HepG2 (cell line): ENCODE data around the gene ARHGAP33. TPM values are rescaled to one million over a fixed set of nuclear protein-coding genes. Genes with fewer than 3 reads are reported as not detected.

Experiments used
- AKAP8 ChIP-seq: sonication (generic); formaldehyde crosslinking; IDR thresholded peaks from 2 replicates; pipeline ENCODE4 v1.5.1; 2020; ENCODE audit warnings: mild to moderate bottlenecking, missing genetic modification reagents
- ATF7 ChIP-seq, 2 experiments: fragments of 450-650 bp in 1 of 2; sonication (generic) in 1 of 2; formaldehyde crosslinking in 1 of 2; IDR thresholded peaks; 2 replicates each; pipeline versions ENCODE4 v1.4.0 to v1.6.1; 2016 to 2020; ENCODE audit warnings: antibody characterized with exemption in 1 of 2, mild to moderate bottlenecking in 1 of 2, missing genetic modification reagents in 1 of 2
- DNMT3B ChIP-seq: conservative IDR thresholded peaks from 2 replicates; pipeline ENCODE4 v1.6.1; 2016; ENCODE audit warnings: missing biosample characterization, control low read depth
- EHMT2 ChIP-seq: fragments of 200-600 bp; sonication (generic); IDR thresholded peaks from 2 replicates; pipeline ENCODE4 v1.7.0; 2017; ENCODE audit warnings: antibody characterized with exemption, low read depth, low read length, borderline replicate concordance
- FOSL1 ChIP-seq: sonication (generic); formaldehyde crosslinking; IDR thresholded peaks from 2 replicates; pipeline ENCODE4 v1.9.0; 2021; ENCODE audit warnings: missing genetic modification reagents, borderline replicate concordance
- HES4 ChIP-seq: sonication (generic); formaldehyde crosslinking; IDR thresholded peaks from 2 replicates; pipeline ENCODE4 v1.9.0; 2021; ENCODE audit warnings: mild to moderate bottlenecking, missing genetic modification reagents, borderline replicate concordance
- HMGA1 ChIP-seq: sonication (generic); formaldehyde crosslinking; conservative IDR thresholded peaks from 2 replicates; pipeline ENCODE4 v1.4.0; 2020; ENCODE audit warnings: missing genetic modification reagents
- KDM5B ChIP-seq: sonication (generic); formaldehyde crosslinking; IDR thresholded peaks from 2 replicates; pipeline ENCODE4 v1.4.0; 2020; ENCODE audit warnings: missing genetic modification reagents, mild to moderate bottlenecking, borderline replicate concordance
- PLRG1 ChIP-seq: fragments of 450-650 bp; conservative IDR thresholded peaks from 2 replicates; pipeline ENCODE4 v1.6.1; 2016
- RFX3 ChIP-seq: IDR thresholded peaks from 2 replicates; pipeline ENCODE4 v1.6.1; 2016; ENCODE audit warnings: missing biosample characterization, missing genetic modification reagents
- SYNCRIP ChIP-seq: fragments of 200-400 bp; formaldehyde crosslinking; IDR thresholded peaks from 2 replicates; pipeline ENCODE4 v1.6.1; 2018; ENCODE audit warnings: mild to moderate bottlenecking, low read depth, low read length; ENCODE audit not compliant: insufficient read depth
- TCF7 ChIP-seq: sonication (generic); IDR thresholded peaks from 2 replicates; pipeline ENCODE4 v1.6.1; 2016; ENCODE audit warnings: antibody characterized with exemption, low read depth
- XBP1 ChIP-seq: sonication (generic); formaldehyde crosslinking; IDR thresholded peaks from 2 replicates; pipeline ENCODE4 v1.5.0; 2020; ENCODE audit warnings: missing genetic modification reagents
- ZNF30 ChIP-seq: sonication (generic); formaldehyde crosslinking; IDR thresholded peaks from 2 replicates; pipeline ENCODE4 v1.5.0; 2020; ENCODE audit warnings: mild to moderate bottlenecking, missing genetic modification reagents
- ZNF577 ChIP-seq: sonication (generic); formaldehyde crosslinking; IDR thresholded peaks from 2 replicates; pipeline ENCODE4 v1.4.0; 2020; ENCODE audit warnings: mild to moderate bottlenecking, low read depth, missing genetic modification reagents, borderline replicate concordance
- ZNF790 ChIP-seq: sonication (generic); formaldehyde crosslinking; IDR thresholded peaks from 2 replicates; pipeline ENCODE4 v1.8.0; 2022; ENCODE audit warnings: missing genetic modification reagents, mild to moderate bottlenecking, borderline replicate concordance
- ZNF83 ChIP-seq: sonication (generic); formaldehyde crosslinking; IDR thresholded peaks from 2 replicates; pipeline ENCODE4 v1.4.0; 2020; ENCODE audit warnings: missing genetic modification reagents, mild to moderate bottlenecking, borderline replicate concordance
- polyA plus RNA-seq, 8 experiments: library from polyadenylated mRNA; depleted of rRNA in 3 of 8; stranded (reverse) in 7 of 8; unstranded in 1 of 8; fragments of >200 nt; fragmentation: Illumina TruSeq in 4 of 8; extraction: Trizol in 4 of 8; gene quantifications; 2 replicates each; pipeline versions ENCODE4 v1.2.1 to v1.2.3, GENCODE V29; 2011 to 2016; ENCODE audit warnings: low read depth in 4 of 8, missing spikeins in 1 of 8, mixed read lengths in 1 of 8; ENCODE audit not compliant: insufficient read depth in 1 of 8
- total RNA-seq, 5 experiments: library from RNA; depleted of rRNA; stranded (reverse); fragments of >200 nt; fragmentation: Illumina TruSeq; extraction: Trizol; gene quantifications; 2 replicates each; pipeline ENCODE4 v1.2.3, GENCODE V29; 2016; ENCODE audit warnings: low read depth in 1 of 5
- TF ChIP-seq, protein P1 (sequence below): sonication (generic); formaldehyde crosslinking; IDR thresholded peaks from 2 replicates; pipeline ENCODE4 v1.4.0; 2020; ENCODE audit warnings: missing genetic modification reagents; ENCODE audit errors: not compliant biosample characterization
- TF ChIP-seq, protein P2 (sequence below): IDR thresholded peaks from 2 replicates; pipeline ENCODE4 v1.6.1; 2018; ENCODE audit warnings: missing genetic modification reagents, mild to moderate bottlenecking, missing compliant biosample characterization
- TF ChIP-seq, protein P3 (sequence below): sonication (generic); formaldehyde crosslinking; IDR thresholded peaks from 2 replicates; pipeline ENCODE4 v1.5.0; 2020; ENCODE audit warnings: missing genetic modification reagents
- TF ChIP-seq, protein P4 (sequence below): sonication (generic); formaldehyde crosslinking; IDR thresholded peaks from 2 replicates; pipeline ENCODE4 v1.4.0; 2020; ENCODE audit warnings: missing genetic modification reagents, mild to moderate bottlenecking, borderline replicate concordance

Gene ARHGAP33
- total and polyA plus RNA-seq, 2 of the 13 experiments (the other 11 are each of a cell fraction or from before 2014, with no cell fraction given) = 1.3 to 2.7 TPM

DNA sequence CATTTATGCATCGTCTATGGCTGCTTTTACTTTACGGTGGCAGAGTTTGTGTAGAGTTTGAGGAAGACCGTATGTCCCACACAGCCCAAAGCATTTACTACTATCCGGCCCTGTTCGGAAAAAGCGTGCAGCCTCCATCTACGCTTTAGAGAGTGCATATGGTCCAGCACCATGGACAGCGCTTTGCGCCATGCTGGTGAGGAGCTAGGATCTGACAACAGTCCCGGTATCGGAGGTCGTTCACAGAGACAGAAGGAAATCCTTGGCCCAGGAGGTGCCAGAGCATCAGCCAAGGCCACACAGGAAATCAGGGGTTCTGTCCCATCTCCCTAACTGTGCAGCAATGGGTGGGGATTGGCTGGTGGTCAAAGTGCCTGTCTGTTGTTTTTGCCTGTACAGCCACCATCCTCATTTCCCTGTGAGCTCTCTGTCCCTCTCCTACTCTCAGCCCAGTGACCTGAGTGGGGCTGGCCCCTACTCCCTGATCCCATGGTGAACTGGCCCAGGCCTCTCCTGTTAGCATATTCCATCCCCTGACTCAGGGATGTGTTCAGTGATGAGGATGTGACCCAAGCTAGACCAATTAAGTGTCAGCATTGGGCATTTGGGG is 53.4 kb downstream of the ARHGAP33 start (continued):
- TF ChIP-seq AKAP8 (CRISPR knock-in tag) (0 out of 2 replicates have a peak, but pooled peaks have one; percentile 34), ZNF577 (no peak), HMGA1 (no peak), ZNF30 (CRISPR knock-in tag) (peak; percentile 93), RFX3 (CRISPR knock-in tag) (peak; percentile 48; the same call in 1 of the 2 replicates), ATF7 (IDR thresholded peaks at IDR 0.05) (no peak), ATF7 (CRISPR knock-in tag; IDR thresholded peaks at IDR 0.05) (no peak), KDM5B (CRISPR knock-in tag) (peak; percentile 58; the same call in 1 of the 2 replicates), SYNCRIP (no peak), HES4 (CRISPR knock-in tag) (peak; percentile 97), XBP1 (CRISPR knock-in tag) (peak; percentile 96), PLRG1 (no peak), DNMT3B (CRISPR knock-in tag) (peak; percentile 99), FOSL1 (CRISPR knock-in tag) (no peak), EHMT2 (peak; percentile 96; the same call in 1 of the 2 replicates), ZNF790 (CRISPR knock-in tag) (0 out of 2 replicates have a peak, but pooled peaks have one; percentile 38), TCF7 (no peak), ZNF83 (peak; percentile 98)
- TF ChIP-seq, protein P1, sequence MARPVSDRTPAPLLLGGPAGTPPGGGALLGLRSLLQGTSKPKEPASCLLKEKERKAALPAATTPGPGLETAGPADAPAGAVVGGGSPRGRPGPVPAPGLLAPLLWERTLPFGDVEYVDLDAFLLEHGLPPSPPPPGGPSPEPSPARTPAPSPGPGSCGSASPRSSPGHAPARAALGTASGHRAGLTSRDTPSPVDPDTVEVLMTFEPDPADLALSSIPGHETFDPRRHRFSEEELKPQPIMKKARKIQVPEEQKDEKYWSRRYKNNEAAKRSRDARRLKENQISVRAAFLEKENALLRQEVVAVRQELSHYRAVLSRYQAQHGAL (CRISPR knock-in tag) = peak; percentile 67
- TF ChIP-seq, protein P2, sequence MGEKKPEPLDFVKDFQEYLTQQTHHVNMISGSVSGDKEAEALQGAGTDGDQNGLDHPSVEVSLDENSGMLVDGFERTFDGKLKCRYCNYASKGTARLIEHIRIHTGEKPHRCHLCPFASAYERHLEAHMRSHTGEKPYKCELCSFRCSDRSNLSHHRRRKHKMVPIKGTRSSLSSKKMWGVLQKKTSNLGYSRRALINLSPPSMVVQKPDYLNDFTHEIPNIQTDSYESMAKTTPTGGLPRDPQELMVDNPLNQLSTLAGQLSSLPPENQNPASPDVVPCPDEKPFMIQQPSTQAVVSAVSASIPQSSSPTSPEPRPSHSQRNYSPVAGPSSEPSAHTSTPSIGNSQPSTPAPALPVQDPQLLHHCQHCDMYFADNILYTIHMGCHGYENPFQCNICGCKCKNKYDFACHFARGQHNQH = peak; percentile 92; the same call in 1 of the 2 replicates
- TF ChIP-seq, protein P3, sequence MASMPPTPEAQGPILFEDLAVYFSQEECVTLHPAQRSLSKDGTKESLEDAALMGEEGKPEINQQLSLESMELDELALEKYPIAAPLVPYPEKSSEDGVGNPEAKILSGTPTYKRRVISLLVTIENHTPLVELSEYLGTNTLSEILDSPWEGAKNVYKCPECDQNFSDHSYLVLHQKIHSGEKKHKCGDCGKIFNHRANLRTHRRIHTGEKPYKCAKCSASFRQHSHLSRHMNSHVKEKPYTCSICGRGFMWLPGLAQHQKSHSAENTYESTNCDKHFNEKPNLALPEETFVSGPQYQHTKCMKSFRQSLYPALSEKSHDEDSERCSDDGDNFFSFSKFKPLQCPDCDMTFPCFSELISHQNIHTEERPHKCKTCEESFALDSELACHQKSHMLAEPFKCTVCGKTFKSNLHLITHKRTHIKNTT (CRISPR knock-in tag) = no peak
- TF ChIP-seq, protein P4, sequence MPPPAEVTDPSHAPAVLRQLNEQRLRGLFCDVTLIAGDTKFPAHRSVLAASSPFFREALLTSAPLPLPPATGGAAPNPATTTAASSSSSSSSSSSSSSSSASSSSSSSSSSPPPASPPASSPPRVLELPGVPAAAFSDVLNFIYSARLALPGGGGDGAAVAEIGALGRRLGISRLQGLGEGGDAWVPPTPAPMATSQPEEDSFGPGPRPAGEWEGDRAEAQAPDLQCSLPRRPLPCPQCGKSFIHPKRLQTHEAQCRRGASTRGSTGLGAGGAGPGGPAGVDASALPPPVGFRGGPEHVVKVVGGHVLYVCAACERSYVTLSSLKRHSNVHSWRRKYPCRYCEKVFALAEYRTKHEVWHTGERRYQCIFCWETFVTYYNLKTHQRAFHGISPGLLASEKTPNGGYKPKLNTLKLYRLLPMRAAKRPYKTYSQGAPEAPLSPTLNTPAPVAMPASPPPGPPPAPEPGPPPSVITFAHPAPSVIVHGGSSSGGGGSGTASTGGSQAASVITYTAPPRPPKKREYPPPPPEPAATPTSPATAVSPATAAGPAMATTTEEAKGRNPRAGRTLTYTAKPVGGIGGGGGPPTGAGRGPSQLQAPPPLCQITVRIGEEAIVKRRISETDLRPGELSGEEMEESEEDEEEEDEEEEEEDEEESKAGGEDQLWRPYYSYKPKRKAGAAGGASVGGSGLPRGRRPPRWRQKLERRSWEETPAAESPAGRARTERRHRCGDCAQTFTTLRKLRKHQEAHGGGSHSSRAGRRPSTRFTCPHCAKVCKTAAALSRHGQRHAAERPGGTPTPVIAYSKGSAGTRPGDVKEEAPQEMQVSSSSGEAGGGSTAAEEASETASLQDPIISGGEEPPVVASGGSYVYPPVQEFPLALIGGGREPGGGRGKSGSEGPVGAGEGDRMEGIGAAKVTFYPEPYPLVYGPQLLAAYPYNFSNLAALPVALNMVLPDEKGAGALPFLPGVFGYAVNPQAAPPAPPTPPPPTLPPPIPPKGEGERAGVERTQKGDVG = no peak
